ENCODE data around the gene MCC. TPM values are rescaled to one million over a fixed set of nuclear protein-coding genes. Genes with fewer than 3 reads are reported as not detected.

The MCC gene
- total RNA-seq, 1 donor from 2014 or later: 26.9 TPM

DNA sequence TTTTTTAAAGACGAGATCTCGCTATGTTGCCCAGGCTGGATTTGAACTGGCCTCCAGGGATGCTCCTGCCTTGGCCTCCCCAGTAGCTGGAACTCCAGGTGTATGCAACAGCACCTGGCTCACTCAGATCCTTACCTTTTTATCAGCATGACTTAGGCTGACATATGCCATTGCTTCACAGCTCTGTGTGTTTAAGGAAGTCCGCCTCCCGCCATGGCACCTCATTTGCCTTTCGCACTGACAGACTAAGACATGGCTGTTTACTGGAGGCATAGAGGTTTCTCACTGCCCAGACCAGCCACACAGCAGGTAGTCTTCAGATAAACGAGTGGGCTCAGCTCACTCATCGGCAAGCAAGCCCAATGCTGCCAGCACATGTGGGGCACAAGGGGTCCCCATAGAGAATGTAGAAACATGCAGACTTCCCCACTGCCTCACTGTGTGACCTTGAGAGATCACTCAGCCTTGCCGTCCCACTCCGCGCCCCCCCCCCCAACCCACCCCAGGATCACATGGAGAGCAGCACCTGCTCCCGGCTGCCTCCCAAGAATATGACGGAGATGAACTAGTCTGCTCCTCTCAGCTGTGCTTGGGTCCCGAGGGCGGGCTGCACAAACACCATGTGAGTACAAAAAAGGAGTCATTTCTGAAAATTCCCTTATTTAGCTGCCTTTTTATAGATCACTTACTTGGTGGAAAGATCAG lies 448.9 kb downstream of the MCC start:
- H3K27ac Mint-ChIP-seq (ENCODE audit: unreplicated experiment): no peak overlapping the region

DNA sequence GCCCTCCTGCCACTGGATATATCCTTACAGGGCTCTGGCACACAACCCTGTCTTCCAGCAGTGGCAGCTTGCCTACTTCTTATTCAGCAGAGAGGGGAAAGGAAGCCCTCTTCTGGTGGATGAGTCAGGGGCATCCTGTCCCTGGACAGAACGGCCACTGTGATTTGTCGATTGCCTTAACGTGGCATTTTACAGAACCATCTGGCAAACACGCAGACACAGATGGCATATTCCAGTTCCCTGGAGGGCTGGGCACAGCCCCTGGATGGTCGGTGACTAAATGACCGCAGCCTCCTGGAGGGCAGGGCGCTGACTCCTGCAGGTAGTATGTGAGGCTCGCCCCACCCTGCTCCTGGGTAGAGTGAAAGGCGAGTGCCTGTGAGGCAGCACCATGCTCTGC lies 449.5 kb downstream of the MCC start:
- H3K27me3 Mint-ChIP-seq (ENCODE audit: low read depth, unreplicated experiment): no peaks in the 10 kb centered on the region
- Histone ChIP-seq H3K27ac (ENCODE audit: low read depth, low read length) (no peak overlapping the region), H3K4me1 (ENCODE audit: insufficient read depth, low read length) (peaks cover 27% of the 10 kb centered on the region), H3K4me2 (ENCODE audit: low read length) (no peak overlapping the region), H4K20me1 (ENCODE audit: insufficient read depth, low read length) (no peaks in the 10 kb centered on the region), H3K36me3 (ENCODE audit: insufficient read depth, low read length) (no peaks in the 10 kb centered on the region), H3K9ac (ENCODE audit: low read length) (no peak overlapping the region), H3K4me3 (ENCODE audit: insufficient read depth, low read depth, low read length) (no peak overlapping the region), H3K9me3 (ENCODE audit: insufficient read depth, low read depth, low read length) (no peaks in the 10 kb centered on the region), H2AFZ (ENCODE audit: low read depth, low read length) (no peak overlapping the region), H3K79me2 (ENCODE audit: insufficient read depth, low read length) (no peaks in the 10 kb centered on the region), H3K27me3 (ENCODE audit: insufficient read depth, low read length) (no peaks in the 10 kb centered on the region)
- peaks cover 32% of the 10 kb centered on the region for H3K4me1 Mint-ChIP-seq (ENCODE audit: low read depth, unreplicated experiment)
- no peak for TF ChIP-seq EZH2 (IDR thresholded peaks at IDR 0.05; ENCODE audit: insufficient read depth, low read length)
- TF ChIP-seq, protein P1, sequence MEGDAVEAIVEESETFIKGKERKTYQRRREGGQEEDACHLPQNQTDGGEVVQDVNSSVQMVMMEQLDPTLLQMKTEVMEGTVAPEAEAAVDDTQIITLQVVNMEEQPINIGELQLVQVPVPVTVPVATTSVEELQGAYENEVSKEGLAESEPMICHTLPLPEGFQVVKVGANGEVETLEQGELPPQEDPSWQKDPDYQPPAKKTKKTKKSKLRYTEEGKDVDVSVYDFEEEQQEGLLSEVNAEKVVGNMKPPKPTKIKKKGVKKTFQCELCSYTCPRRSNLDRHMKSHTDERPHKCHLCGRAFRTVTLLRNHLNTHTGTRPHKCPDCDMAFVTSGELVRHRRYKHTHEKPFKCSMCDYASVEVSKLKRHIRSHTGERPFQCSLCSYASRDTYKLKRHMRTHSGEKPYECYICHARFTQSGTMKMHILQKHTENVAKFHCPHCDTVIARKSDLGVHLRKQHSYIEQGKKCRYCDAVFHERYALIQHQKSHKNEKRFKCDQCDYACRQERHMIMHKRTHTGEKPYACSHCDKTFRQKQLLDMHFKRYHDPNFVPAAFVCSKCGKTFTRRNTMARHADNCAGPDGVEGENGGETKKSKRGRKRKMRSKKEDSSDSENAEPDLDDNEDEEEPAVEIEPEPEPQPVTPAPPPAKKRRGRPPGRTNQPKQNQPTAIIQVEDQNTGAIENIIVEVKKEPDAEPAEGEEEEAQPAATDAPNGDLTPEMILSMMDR (IDR thresholded peaks at IDR 0.05; ENCODE audit: insufficient read depth, low read depth, low read length): no peak
- peaks cover 26% of the 10 kb centered on the region for H3K36me3 Mint-ChIP-seq (ENCODE audit: low read depth, unreplicated experiment)
- no peaks in the 10 kb centered on the region for H3K9me3 Mint-ChIP-seq (ENCODE audit: unreplicated experiment)
- no peak overlapping the region for H3K27ac Mint-ChIP-seq (ENCODE audit: unreplicated experiment)
- FAIRE-seq (no peak), DNase-seq (ENCODE audit: low read depth) (peak; percentile 68)
- H3K4me3 Mint-ChIP-seq (ENCODE audit: unreplicated experiment): no peak overlapping the region

More for the DNA sequence above, 448.9 kb downstream of the MCC start:
- H3K79me2 ChIP-seq (ENCODE audit: insufficient read depth, low read length): no peaks in the 10 kb centered on the region
- no peaks in the 10 kb centered on the region for H3K27me3 Mint-ChIP-seq (ENCODE audit: low read depth, unreplicated experiment)
- H3K4me2 ChIP-seq (ENCODE audit: low read length): no peak overlapping the region
- H3K27ac ChIP-seq (ENCODE audit: low read depth, low read length): no peak overlapping the region
- H3K4me1 Mint-ChIP-seq (ENCODE audit: low read depth, unreplicated experiment): peaks cover 25% of the 10 kb centered on the region
- peaks cover 26% of the 10 kb centered on the region for H3K36me3 Mint-ChIP-seq (ENCODE audit: low read depth, unreplicated experiment)
- FAIRE-seq (no peak), DNase-seq (ENCODE audit: low read depth) (no peak)
- H2AFZ ChIP-seq (ENCODE audit: low read depth, low read length): no peak overlapping the region
- no peak overlapping the region for H3K4me3 ChIP-seq (ENCODE audit: insufficient read depth, low read depth, low read length)
- H3K9ac ChIP-seq (ENCODE audit: low read length): no peak overlapping the region
- H3K9me3 ChIP-seq (ENCODE audit: insufficient read depth, low read depth, low read length): no peaks in the 10 kb centered on the region
- H3K4me3 Mint-ChIP-seq (ENCODE audit: unreplicated experiment): no peak overlapping the region
- H3K36me3 ChIP-seq (ENCODE audit: insufficient read depth, low read length): no peaks in the 10 kb centered on the region
- no peaks in the 10 kb centered on the region for H3K27me3 ChIP-seq (ENCODE audit: insufficient read depth, low read length)
- no peaks in the 10 kb centered on the region for H4K20me1 ChIP-seq (ENCODE audit: insufficient read depth, low read length)
- H3K4me1 ChIP-seq (ENCODE audit: insufficient read depth, low read length): peaks cover 25% of the 10 kb centered on the region
- TF ChIP-seq EZH2 (IDR thresholded peaks at IDR 0.05; ENCODE audit: insufficient read depth, low read length): no peak
- TF ChIP-seq, protein P1 (IDR thresholded peaks at IDR 0.05; ENCODE audit: insufficient read depth, low read depth, low read length): no peak
- H3K9me3 Mint-ChIP-seq (ENCODE audit: unreplicated experiment): no peaks in the 10 kb centered on the region

DNA sequence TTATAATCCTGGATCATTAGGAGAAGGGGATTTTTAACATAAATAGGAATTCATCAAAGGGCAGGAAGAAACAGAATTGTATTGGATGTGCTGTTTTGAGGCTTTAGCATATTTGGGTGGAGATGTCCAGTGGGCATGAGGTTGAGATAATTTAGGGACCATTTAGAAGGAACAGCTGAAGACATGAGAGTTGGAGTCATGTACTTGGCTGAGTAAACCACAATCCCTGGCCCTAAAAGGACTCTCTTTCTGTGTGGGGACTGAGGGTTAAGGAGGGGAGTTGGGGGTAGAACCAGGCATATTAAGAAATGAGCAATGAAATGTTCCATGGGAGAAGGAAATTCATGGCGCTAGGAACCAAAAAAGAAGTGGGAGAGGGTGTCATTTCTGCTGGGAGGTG lies 450.1 kb downstream of the MCC start:
- H3K27me3 ChIP-seq (ENCODE audit: insufficient read depth, low read length): no peaks in the 10 kb centered on the region
- H3K9ac ChIP-seq (ENCODE audit: low read length): no peak overlapping the region
- no peaks in the 10 kb centered on the region for H3K9me3 Mint-ChIP-seq (ENCODE audit: unreplicated experiment)
- peaks cover 27% of the 10 kb centered on the region for H3K4me1 ChIP-seq (ENCODE audit: insufficient read depth, low read length)
- no peak overlapping the region for H3K27ac ChIP-seq (ENCODE audit: low read depth, low read length)
- H3K27ac Mint-ChIP-seq (ENCODE audit: unreplicated experiment): no peak overlapping the region
- H3K4me3 Mint-ChIP-seq (ENCODE audit: unreplicated experiment): no peak overlapping the region
- H3K79me2 ChIP-seq (ENCODE audit: insufficient read depth, low read length): no peaks in the 10 kb centered on the region
- no peaks in the 10 kb centered on the region for H3K27me3 Mint-ChIP-seq (ENCODE audit: low read depth, unreplicated experiment)
- no peak overlapping the region for H3K4me2 ChIP-seq (ENCODE audit: low read length)
- H3K36me3 ChIP-seq (ENCODE audit: insufficient read depth, low read length): no peaks in the 10 kb centered on the region
- no peak for DNase-seq (ENCODE audit: low read depth)
- peaks cover 35% of the 10 kb centered on the region for H3K4me1 Mint-ChIP-seq (ENCODE audit: low read depth, unreplicated experiment)
- no peak overlapping the region for H2AFZ ChIP-seq (ENCODE audit: low read depth, low read length)
- no peak for FAIRE-seq
- H3K9me3 ChIP-seq (ENCODE audit: insufficient read depth, low read depth, low read length): no peaks in the 10 kb centered on the region
- no peak overlapping the region for H3K4me3 ChIP-seq (ENCODE audit: insufficient read depth, low read depth, low read length)
- H3K36me3 Mint-ChIP-seq (ENCODE audit: low read depth, unreplicated experiment): peaks cover 26% of the 10 kb centered on the region
- no peaks in the 10 kb centered on the region for H4K20me1 ChIP-seq (ENCODE audit: insufficient read depth, low read length)
- TF ChIP-seq EZH2 (IDR thresholded peaks at IDR 0.05; ENCODE audit: insufficient read depth, low read length): no peak
- TF ChIP-seq, protein P1 (IDR thresholded peaks at IDR 0.05; ENCODE audit: insufficient read depth, low read depth, low read length): no peak
